Measurements from ENCODE around the gene SLC39A5. TPM values are rescaled to one million over a fixed set of nuclear protein-coding genes. Genes with fewer than 3 reads are reported as not detected.
"Not testable (repeated sequence)": the region's sequence is repeated elsewhere in the genome, so short reads cannot be mapped to it uniquely, and the experiment has no call there.

SLC39A5 gene
- total and polyA plus RNA-seq, 7 donors = 30.0 to 74.0 (median 31.2) TPM; not detected in 4

GRCh38 chr12:56261503-56262232 is 31.8 kb downstream of the SLC39A5 start:
- Histone ChIP-seq H3K36me3 (no peaks in the 10 kb centered on the region), H3K27me3 (no peaks in the 10 kb centered on the region), H3K4me3 (no peak overlapping the region), H3K4me1 (peaks cover 0 to 28% (median 26%) of the 10 kb centered on the region in 4 donors), H3K27ac (no peak overlapping the region), H3K9me3 (no peaks in the 10 kb centered on the region)
- TF ChIP-seq CTCF (IDR thresholded peaks at IDR 0.05) (no peak), POLR2AphosphoS5 (IDR thresholded peaks at IDR 0.05) (no peak), EP300 (IDR thresholded peaks at IDR 0.05) (no peak), POLR2A (IDR thresholded peaks at IDR 0.05) (no peak)
- intact Hi-C loops (cut with DNase I) = no loop called here
- no peak for DNase-seq
- WGBS, 2 donors = 78 to 87% methylated on average over 5 of the region's 5 CpGs

GRCh38 chr12:56262955-56263354 is 33.1 kb downstream of the SLC39A5 start:
- H3K4me1 ChIP-seq = peaks cover 0 to 26% (median 25%) of the 10 kb centered on the region in 4 donors
- intact Hi-C loops (cut with DNase I); H3K4me3 ChIP-seq; H3K36me3 ChIP-seq; H3K27ac ChIP-seq; DNase-seq; H3K9me3 ChIP-seq; H3K27me3 ChIP-seq: not testable (repeated sequence)
- WGBS, 2 donors = 88 to 95% methylated on average over 7 of the region's 7 CpGs

GRCh38 chr12:56266068-56266692 is 36.3 kb downstream of the SLC39A5 start:
- not testable (repeated sequence) for H3K9me3 ChIP-seq, DNase-seq

GRCh38 chr12:56266693-56267442 is 37.0 kb downstream of the SLC39A5 start, which contains the start of gene COQ10A:
TSS of gene COQ10A (plus strand) at chr12:56266942. CDS start at chr12:56267119, 177 bp downstream.
- Histone ChIP-seq H3K9me3 (no peaks in the 10 kb centered on the region), H3K27ac (peak within 1 kb of the TSS; percentile 95 to 97 (median 96)), H3K4me3 (peak within 1 kb of the TSS; percentile 59 to 73 (median 70)), H3K36me3 (peaks cover 0 to 20% (median 5%) of the 10 kb centered on the region in 4 donors), H3K27me3 (no peaks in the 10 kb centered on the region), H3K4me1 (peaks cover 0 to 19% (median 18%) of the 10 kb centered on the region in 4 donors)
- TF ChIP-seq EP300 (IDR thresholded peaks at IDR 0.05) (no peak), CTCF (IDR thresholded peaks at IDR 0.05) (peak; percentile 71 to 91 (median 76)), POLR2AphosphoS5 (IDR thresholded peaks at IDR 0.05) (peak; percentile 93 to 96 (median 94)), POLR2A (IDR thresholded peaks at IDR 0.05) (peak; percentile 73 to 88)
- WGBS, 2 donors = 0% methylated on average over 68 of the region's 68 CpGs
- DNase-seq = peak; percentile 96
- intact Hi-C loops (cut with DNase I) = loop anchor here (2.0 kb wide), 1 partner anchor 34 kb away; the partner anchor contains the start of gene CS

More at GRCh38 chr12:56266068-56266692, 36.3 kb downstream of the SLC39A5 start:
- not testable (repeated sequence) for H3K27me3 ChIP-seq
- Histone ChIP-seq H3K36me3 (peaks cover 0 to 13% (median 3%) of the 10 kb centered on the region in 4 donors), H3K4me1 (peaks cover 0 to 19% (median 18%) of the 10 kb centered on the region in 4 donors), H3K4me3 (peak overlapping the region; percentile 59 to 73 (median 70)), H3K27ac (peak overlapping the region; percentile 95 to 97 (median 96))
- 46 to 57% methylated on average over 16 of the region's 16 CpGs for WGBS, 2 donors
- intact Hi-C loops (cut with DNase I) = loop anchor here (2.0 kb wide), 1 partner anchor 35 kb away; the partner anchor contains the start of gene CS

- DNase-seq = peak; percentile 80
These were observed 37.7 kb downstream of the SLC39A5 start for GRCh38 chr12:56267443-56268071.

More at GRCh38 chr12:56267443-56268071, 37.7 kb downstream of the SLC39A5 start:
- Histone ChIP-seq H3K4me1 (peaks cover 0 to 19% (median 18%) of the 10 kb centered on the region in 4 donors), H3K27ac (peak overlapping the region; percentile 95 to 97 (median 96)), H3K4me3 (peak overlapping the region; percentile 59 to 73 (median 70)), H3K9me3 (no peaks in the 10 kb centered on the region), H3K27me3 (no peaks in the 10 kb centered on the region), H3K36me3 (peaks cover 0 to 27% (median 11%) of the 10 kb centered on the region in 4 donors)
- WGBS, 2 donors = 25 to 37% methylated on average over 21 of the region's 21 CpGs
- TF ChIP-seq POLR2AphosphoS5 (IDR thresholded peaks at IDR 0.05) (no peak), EP300 (IDR thresholded peaks at IDR 0.05) (no peak), CTCF (IDR thresholded peaks at IDR 0.05) (no peak), POLR2A (IDR thresholded peaks at IDR 0.05) (no peak)
- intact Hi-C loops (cut with DNase I) = loop anchor here (2.0 kb wide), 1 partner anchor 33 kb away; the partner anchor contains the start of gene CS
